ENCODE measurements around the gene NIPAL4.

The NIPAL4 gene

GRCh38 chr5:157518963-157519362 lies 59.0 kb downstream of the NIPAL4 start:
- DNase-seq, result no peak

GRCh38 chr5:157519579-157520253 lies 59.7 kb downstream of the NIPAL4 start:
- no peak for DNase-seq

GRCh38 chr5:157520911-157521703 lies 61.1 kb downstream of the NIPAL4 start:
- DNase-seq, result no peak

- DNase-seq, result no peak
Observed at GRCh38 chr5:157521704-157522029, 61.7 kb downstream of the NIPAL4 start.

- DNase-seq, result no peak
Observed at GRCh38 chr5:157523976-157524375, 64.0 kb downstream of the NIPAL4 start.

All from activated CD8-positive, alpha-beta memory T cell treated with anti-CD3 and anti-CD28 coated beads, Interleukin-2, amount 50 U/mL, for 48 hours (primary cell).